KMS-11 (cell line): ENCODE data around the gene SYT1.
"Not testable (repeated sequence)": the region's sequence is repeated elsewhere in the genome, so short reads cannot be mapped to it uniquely, and the experiment has no call there.

Source experiments
- H2AFZ ChIP-seq: fragments of 200-600 bp; sonication (generic); 2 replicates; pipeline ENCODE4 v1.6.1; 2016; ENCODE audit warnings: antibody characterized with exemption, mixed run types, low read depth
- H3K27ac ChIP-seq: fragments of 200-600 bp; sonication (generic); 2 replicates; pipeline ENCODE4 v1.6.1; 2016; ENCODE audit warnings: mild to moderate bottlenecking, mixed run types
- H3K27me3 ChIP-seq: fragments of 200-600 bp; sonication (generic); 2 replicates; pipeline ENCODE4 v1.6.1; 2017; ENCODE audit warnings: mild to moderate bottlenecking, low read depth, mixed run types, moderate library complexity; ENCODE audit not compliant: insufficient read depth
- H3K36me3 ChIP-seq: fragments of 200-600 bp; sonication (generic); 2 replicates; pipeline ENCODE4 v1.6.1; 2017; ENCODE audit warnings: mild to moderate bottlenecking, mixed run types; ENCODE audit not compliant: insufficient read depth
- H3K4me1 ChIP-seq: fragments of 200-600 bp; sonication (generic); 2 replicates; pipeline ENCODE4 v1.6.1; 2016; ENCODE audit warnings: mild to moderate bottlenecking, low read depth, mixed run types; ENCODE audit not compliant: poor library complexity, severe bottlenecking
- H3K4me2 ChIP-seq: fragments of 200-600 bp; sonication (generic); 2 replicates; pipeline ENCODE4 v1.7.0; 2016; ENCODE audit warnings: mild to moderate bottlenecking, mixed run types
- H3K4me3 ChIP-seq: fragments of 200-600 bp; sonication (generic); IDR thresholded peaks from 2 replicates; pipeline ENCODE4 v1.6.1; 2017; ENCODE audit warnings: low read depth, low read length, mixed read lengths; ENCODE audit not compliant: insufficient read depth
- H3K79me2 ChIP-seq: fragments of 200-600 bp; sonication (generic); 2 replicates; pipeline ENCODE4 v1.6.1; 2016; ENCODE audit warnings: low read depth, mixed run types; ENCODE audit not compliant: insufficient read depth
- H3K9ac ChIP-seq: fragments of 200-600 bp; sonication (generic); 2 replicates; pipeline ENCODE4 v1.6.1; 2016; ENCODE audit warnings: mild to moderate bottlenecking, mixed run types
- H4K20me1 ChIP-seq: fragments of 200-600 bp; sonication (generic); 2 replicates; pipeline ENCODE4 v1.6.1; 2016; ENCODE audit warnings: mild to moderate bottlenecking, mixed run types; ENCODE audit not compliant: insufficient read depth
- CTCF ChIP-seq: fragments of 200-600 bp; sonication (generic); conservative IDR thresholded peaks from 2 replicates; pipeline ENCODE4 v1.6.1; 2017; ENCODE audit warnings: low read depth, mild to moderate bottlenecking, antibody characterized with exemption, low read length, moderate library complexity, mixed read lengths

SYT1 gene

GRCh38 chr12:79200176-79200575 lies 335.6 kb downstream of the SYT1 start:
- Histone ChIP-seq H3K79me2 (no peaks in the 10 kb centered on the region), H3K27ac (no peak overlapping the region), H3K9ac (no peak overlapping the region), H4K20me1 (no peaks in the 10 kb centered on the region), H3K36me3 (no peaks in the 10 kb centered on the region), H3K4me3 (no peak overlapping the region), H2AFZ (no peak overlapping the region), H3K4me1 (no peaks in the 10 kb centered on the region), H3K4me2 (no peak overlapping the region), H3K27me3 (no peaks in the 10 kb centered on the region)
- TF ChIP-seq CTCF, result no peak

GRCh38 chr12:79203058-79203647 lies 338.6 kb downstream of the SYT1 start:
- H4K20me1 ChIP-seq, result no peaks in the 10 kb centered on the region
- no peaks in the 10 kb centered on the region for H3K4me1 ChIP-seq
- no peaks in the 10 kb centered on the region for H3K27me3 ChIP-seq
- no peak overlapping the region for H3K4me3 ChIP-seq
- H3K79me2 ChIP-seq, result no peaks in the 10 kb centered on the region
- no peak overlapping the region for H3K4me2 ChIP-seq
- no peaks in the 10 kb centered on the region for H3K36me3 ChIP-seq
- H3K9ac ChIP-seq, result no peak overlapping the region
- H2AFZ ChIP-seq, result no peak overlapping the region
- H3K27ac ChIP-seq, result no peak overlapping the region
- TF ChIP-seq CTCF, result no peak

GRCh38 chr12:79206871-79207270 lies 342.3 kb downstream of the SYT1 start:
- no peak for TF ChIP-seq CTCF
- no peaks in the 10 kb centered on the region for H4K20me1 ChIP-seq
- H3K27me3 ChIP-seq, result no peaks in the 10 kb centered on the region
- no peak overlapping the region for H3K27ac ChIP-seq
- H2AFZ ChIP-seq, result no peak overlapping the region
- no peak overlapping the region for H3K9ac ChIP-seq
- H3K4me3 ChIP-seq, result no peak overlapping the region
- no peak overlapping the region for H3K4me2 ChIP-seq
- H3K79me2 ChIP-seq, result no peaks in the 10 kb centered on the region
- H3K4me1 ChIP-seq, result no peaks in the 10 kb centered on the region
- H3K36me3 ChIP-seq, result no peaks in the 10 kb centered on the region

GRCh38 chr12:79210403-79210802 lies 345.8 kb downstream of the SYT1 start:
- H3K4me3 ChIP-seq, H3K36me3 ChIP-seq, H3K9ac ChIP-seq, H3K4me2 ChIP-seq, H3K27ac ChIP-seq, H3K27me3 ChIP-seq, H4K20me1 ChIP-seq, H3K79me2 ChIP-seq, H3K4me1 ChIP-seq, H2AFZ ChIP-seq: not testable (repeated sequence)

- no peaks in the 10 kb centered on the region for H3K79me2 ChIP-seq
- H3K27me3 ChIP-seq, result no peaks in the 10 kb centered on the region
- H4K20me1 ChIP-seq, result no peaks in the 10 kb centered on the region
- H2AFZ ChIP-seq, result no peak overlapping the region
- H3K4me3 ChIP-seq, result no peak overlapping the region
- no peak overlapping the region for H3K4me2 ChIP-seq
- H3K9ac ChIP-seq, result no peak overlapping the region
- no peaks in the 10 kb centered on the region for H3K36me3 ChIP-seq
- TF ChIP-seq CTCF, result no peak
- H3K4me1 ChIP-seq, result no peaks in the 10 kb centered on the region
- no peak overlapping the region for H3K27ac ChIP-seq
Measured at GRCh38 chr12:79217306-79217705, 352.7 kb downstream of the SYT1 start.
